DND-41 (cell line): Measurements from ENCODE around the gene NEMP2.

Experiments
- ATAC-seq: fragments of 200-7000 bp; cut with Tn5 transposase; 3 replicates; pipeline ENCODE4 v1.9.1; 2021; ENCODE audit warnings: low read depth; ENCODE audit not compliant: insufficient read depth
- DNase-seq: peaks from one replicate; pipeline ENCODE4 v3.0.0-alpha.2; 2020
- H2AFZ ChIP-seq: 2 replicates; pipeline ENCODE4 v1.6.0; 2012; ENCODE audit warnings: low read depth, low read length
- H3K27ac ChIP-seq: 2 replicates; pipeline ENCODE4 v1.5.1; 2012; ENCODE audit warnings: low read length, inconsistent platforms
- H3K27me3 ChIP-seq: fragments of 200-600 bp; sonication (generic); 2 replicates; pipeline ENCODE4 v1.6.0; 2012; ENCODE audit warnings: low read length, mild to moderate bottlenecking, inconsistent platforms; ENCODE audit not compliant: insufficient read depth, poor library complexity
- H3K36me3 ChIP-seq: 2 replicates; pipeline ENCODE4 v1.5.1; 2012; ENCODE audit warnings: low read length, inconsistent platforms; ENCODE audit not compliant: insufficient read depth
- H3K4me1 ChIP-seq: 2 replicates; pipeline ENCODE4 v1.5.1; 2012; ENCODE audit warnings: mild to moderate bottlenecking, low read length; ENCODE audit not compliant: insufficient read depth
- H3K4me2 ChIP-seq: 2 replicates; pipeline ENCODE4 v1.6.0; 2012; ENCODE audit warnings: mild to moderate bottlenecking, moderate library complexity, low read length, inconsistent platforms; ENCODE audit not compliant: insufficient read depth
- H3K4me3 ChIP-seq, 2 experiments: fragments of 200-600 bp in 1 of 2; shearing (Covaris generic) in 1 of 2; 2 replicates each; pipeline ENCODE4 v1.5.1; 2012 to 2016; ENCODE audit warnings: inconsistent platforms in 2 of 2, low read length in 2 of 2, mild to moderate bottlenecking in 2 of 2, low read depth in 1 of 2, moderate library complexity in 1 of 2
- H3K79me2 ChIP-seq: 2 replicates; pipeline ENCODE4 v1.6.0; 2012; ENCODE audit warnings: low read length, inconsistent platforms; ENCODE audit not compliant: insufficient read depth
- H3K9ac ChIP-seq: 2 replicates; pipeline ENCODE4 v1.6.0; 2012; ENCODE audit warnings: low read depth, mild to moderate bottlenecking, inconsistent platforms, low read length, moderate library complexity
- H3K9me3 ChIP-seq: 2 replicates; pipeline ENCODE4 v1.5.1; 2012; ENCODE audit warnings: low read length, moderate library complexity, mild to moderate bottlenecking, inconsistent platforms; ENCODE audit not compliant: insufficient read depth, severe bottlenecking
- H4K20me1 ChIP-seq: 2 replicates; pipeline ENCODE4 v1.6.0; 2012; ENCODE audit warnings: low read length; ENCODE audit not compliant: insufficient read depth
- CTCF ChIP-seq: IDR thresholded peaks from 2 replicates; pipeline ENCODE4 v1.5.1; 2012; ENCODE audit warnings: borderline replicate concordance, low read length, moderate library complexity, mild to moderate bottlenecking; ENCODE audit not compliant: poor library complexity, severe bottlenecking; ENCODE audit errors: extremely low read depth
- EZH2 ChIP-seq: IDR thresholded peaks from 3 replicates; pipeline ENCODE4 v1.6.1; 2012; ENCODE audit warnings: borderline replicate concordance, low read depth, mild to moderate bottlenecking, moderate library complexity, low read length, inconsistent platforms; ENCODE audit not compliant: severe bottlenecking

NEMP2 gene

GRCh38 chr2:190515687-190516086 is 18.8 kb downstream of the NEMP2 start:
- DNase-seq (no peak), ATAC-seq (peak; percentile 86)
- peaks cover 40% of the 10 kb centered on the region for H3K4me1 ChIP-seq
- peak overlapping the region; percentile 2; the same call in 1 of the 2 replicates for H3K9ac ChIP-seq
- H3K36me3 ChIP-seq = peaks cover 64% of the 10 kb centered on the region
- no peak overlapping the region for H3K4me3 ChIP-seq
- peak overlapping the region; percentile 74 for H3K27ac ChIP-seq
- no peaks in the 10 kb centered on the region for H4K20me1 ChIP-seq
- no peaks in the 10 kb centered on the region for H3K79me2 ChIP-seq
- peak overlapping the region; percentile 47 for H3K4me2 ChIP-seq
- TF ChIP-seq CTCF = no peak
- TF ChIP-seq EZH2 = no peak
- no peaks in the 10 kb centered on the region for H3K27me3 ChIP-seq
- H3K9me3 ChIP-seq = no peaks in the 10 kb centered on the region
- no peak overlapping the region for H2AFZ ChIP-seq

- Histone ChIP-seq H3K36me3 (peaks cover 70% of the 10 kb centered on the region), H2AFZ (no peak overlapping the region), H3K79me2 (no peaks in the 10 kb centered on the region), H3K4me2 (peak overlapping the region; percentile 47; the same call in 1 of the 2 replicates), H3K9ac (no peak overlapping the region), H3K27me3 (no peaks in the 10 kb centered on the region), H4K20me1 (no peaks in the 10 kb centered on the region), H3K4me3 (no peak overlapping the region), H3K4me1 (peaks cover 32% of the 10 kb centered on the region), H3K27ac (no peak overlapping the region), H3K9me3 (no peaks in the 10 kb centered on the region)
- TF ChIP-seq CTCF (no peak), EZH2 (no peak)
- ATAC-seq = no peak
- no peak for DNase-seq
Observed at GRCh38 chr2:190514676-190515075, 19.8 kb downstream of the NEMP2 start.

DNA sequence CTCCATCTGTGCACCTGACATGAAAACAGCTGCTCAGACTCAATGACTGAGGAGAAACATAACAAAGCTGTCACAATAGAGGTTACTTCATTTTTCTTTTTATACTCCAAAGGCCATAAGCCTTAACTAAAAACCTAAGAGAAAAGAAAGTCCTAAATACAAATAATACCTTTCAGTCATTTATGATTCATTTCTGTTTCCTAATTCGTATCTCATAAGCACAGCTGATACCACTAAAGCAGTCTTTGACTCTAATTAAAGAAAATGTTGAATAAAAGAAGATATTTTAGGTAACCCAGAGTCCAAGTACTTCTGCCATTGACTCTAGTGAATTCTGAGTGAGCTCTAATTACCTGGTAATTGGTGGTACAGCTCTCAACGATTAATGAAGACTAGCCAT is 20.6 kb downstream of the NEMP2 start:
- Histone ChIP-seq H3K27ac (no peak overlapping the region), H3K79me2 (no peaks in the 10 kb centered on the region), H3K9ac (no peak overlapping the region), H4K20me1 (no peaks in the 10 kb centered on the region), H3K9me3 (no peaks in the 10 kb centered on the region), H3K4me3 (no peak overlapping the region), H3K27me3 (no peaks in the 10 kb centered on the region), H3K36me3 (peaks cover 68% of the 10 kb centered on the region), H2AFZ (no peak overlapping the region), H3K4me1 (peaks cover 32% of the 10 kb centered on the region), H3K4me2 (no peak overlapping the region)
- DNase-seq = no peak
- no peak for ATAC-seq
- TF ChIP-seq CTCF (no peak), EZH2 (no peak)
